ENCODE results near the gene HOXD9.

GRCh38 chr2:176109192-176109901, 13.2 kb upstream of the HOXD9 start:
- TF ChIP-seq, protein P1, sequence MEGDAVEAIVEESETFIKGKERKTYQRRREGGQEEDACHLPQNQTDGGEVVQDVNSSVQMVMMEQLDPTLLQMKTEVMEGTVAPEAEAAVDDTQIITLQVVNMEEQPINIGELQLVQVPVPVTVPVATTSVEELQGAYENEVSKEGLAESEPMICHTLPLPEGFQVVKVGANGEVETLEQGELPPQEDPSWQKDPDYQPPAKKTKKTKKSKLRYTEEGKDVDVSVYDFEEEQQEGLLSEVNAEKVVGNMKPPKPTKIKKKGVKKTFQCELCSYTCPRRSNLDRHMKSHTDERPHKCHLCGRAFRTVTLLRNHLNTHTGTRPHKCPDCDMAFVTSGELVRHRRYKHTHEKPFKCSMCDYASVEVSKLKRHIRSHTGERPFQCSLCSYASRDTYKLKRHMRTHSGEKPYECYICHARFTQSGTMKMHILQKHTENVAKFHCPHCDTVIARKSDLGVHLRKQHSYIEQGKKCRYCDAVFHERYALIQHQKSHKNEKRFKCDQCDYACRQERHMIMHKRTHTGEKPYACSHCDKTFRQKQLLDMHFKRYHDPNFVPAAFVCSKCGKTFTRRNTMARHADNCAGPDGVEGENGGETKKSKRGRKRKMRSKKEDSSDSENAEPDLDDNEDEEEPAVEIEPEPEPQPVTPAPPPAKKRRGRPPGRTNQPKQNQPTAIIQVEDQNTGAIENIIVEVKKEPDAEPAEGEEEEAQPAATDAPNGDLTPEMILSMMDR (IDR thresholded peaks at IDR 0.05), result no peak
- no peak for TF ChIP-seq POLR2A (IDR thresholded peaks at IDR 0.05)
